H9 (cell line): Measurements from ENCODE around the gene SRM. TPM values are rescaled to one million over a fixed set of nuclear protein-coding genes. Genes with fewer than 3 reads are reported as not detected.

ENCODE experiments used
- DNase-seq: peaks from one replicate; pipeline ENCODE4 v3.0.0-alpha.2; 2017
- H2AFZ ChIP-seq: one replicate; pipeline ENCODE4 v1.6.1; 2013; ENCODE audit warnings: mild to moderate bottlenecking, low read length, control low read depth, moderate library complexity
- H2AK5ac ChIP-seq: 2 replicates; pipeline ENCODE4 v1.6.1; 2013; ENCODE audit warnings: low read length, control low read depth, mixed read lengths; ENCODE audit not compliant: insufficient read length
- H2BK120ac ChIP-seq: one replicate; pipeline ENCODE4 v1.6.1; 2013; ENCODE audit warnings: low read depth, mild to moderate bottlenecking, low read length, control low read depth, inconsistent platforms; ENCODE audit not compliant: poor library complexity, severe bottlenecking
- H2BK12ac ChIP-seq: 2 replicates; pipeline ENCODE4 v1.6.1; 2013; ENCODE audit warnings: low read length, control low read depth, mixed read lengths, low read depth; ENCODE audit not compliant: insufficient read length
- H2BK15ac ChIP-seq: 2 replicates; pipeline ENCODE4 v1.6.1; 2013; ENCODE audit warnings: low read depth, low read length, control low read depth
- H2BK20ac ChIP-seq: one replicate; pipeline ENCODE4 v1.6.1; 2013; ENCODE audit warnings: low read depth, mild to moderate bottlenecking, low read length, control low read depth, inconsistent platforms; ENCODE audit not compliant: poor library complexity, severe bottlenecking
- H2BK5ac ChIP-seq: 2 replicates; pipeline ENCODE4 v1.6.1; 2013; ENCODE audit warnings: low read length, control low read depth, mixed read lengths; ENCODE audit not compliant: insufficient read length
- H3K14ac ChIP-seq: 2 replicates; pipeline ENCODE4 v1.6.1; 2013; ENCODE audit warnings: low read length, control low read depth; ENCODE audit not compliant: insufficient read depth
- H3K18ac ChIP-seq: 2 replicates; pipeline ENCODE4 v1.6.1; 2013; ENCODE audit warnings: low read depth, mild to moderate bottlenecking, mixed read lengths, low read length, control low read depth; ENCODE audit not compliant: insufficient read length
- H3K23ac ChIP-seq: 2 replicates; pipeline ENCODE4 v1.6.1; 2013; ENCODE audit warnings: low read length, control low read depth, mixed read lengths, low read depth; ENCODE audit not compliant: insufficient read length
- H3K23me2 ChIP-seq: 2 replicates; pipeline ENCODE4 v1.6.1; 2013; ENCODE audit warnings: low read depth, mild to moderate bottlenecking, mixed read lengths, low read length, control low read depth; ENCODE audit not compliant: insufficient read length, poor library complexity, severe bottlenecking
- H3K27ac ChIP-seq: 2 replicates; pipeline ENCODE4 v1.5.1; 2013; ENCODE audit warnings: low read length, control low read depth, mixed read lengths, low read depth; ENCODE audit not compliant: insufficient read length
- H3K27me3 ChIP-seq: 2 replicates; pipeline ENCODE4 v1.6.1; 2013; ENCODE audit warnings: low read length, control low read depth, inconsistent platforms; ENCODE audit not compliant: insufficient read depth
- H3K4ac ChIP-seq: 2 replicates; pipeline ENCODE4 v1.6.1; 2013; ENCODE audit warnings: low read depth, mild to moderate bottlenecking, control low read depth, inconsistent platforms, low read length, moderate library complexity
- H3K4me1 ChIP-seq: 2 replicates; pipeline ENCODE4 v1.6.1; 2013; ENCODE audit warnings: low read length, control low read depth, inconsistent platforms; ENCODE audit not compliant: insufficient read depth
- H3K4me2 ChIP-seq: 2 replicates; pipeline ENCODE4 v1.6.1; 2013; ENCODE audit warnings: low read length, control low read depth, mixed read lengths; ENCODE audit not compliant: insufficient read length, insufficient read depth
- H3K56ac ChIP-seq: 2 replicates; pipeline ENCODE4 v1.6.1; 2013; ENCODE audit warnings: low read depth, mild to moderate bottlenecking, mixed read lengths, low read length, control low read depth; ENCODE audit not compliant: insufficient read length
- H3K79me1 ChIP-seq: 2 replicates; pipeline ENCODE4 v1.6.1; 2013; ENCODE audit warnings: low read depth, mild to moderate bottlenecking, moderate library complexity, low read length, control low read depth, inconsistent platforms; ENCODE audit not compliant: insufficient read depth, poor library complexity, severe bottlenecking
- H3K79me2 ChIP-seq: 2 replicates; pipeline ENCODE4 v1.6.1; 2013; ENCODE audit warnings: low read length, control low read depth, inconsistent platforms; ENCODE audit not compliant: insufficient read depth
- H3K9ac ChIP-seq: 2 replicates; pipeline ENCODE4 v1.6.1; 2013; ENCODE audit warnings: low read length, control low read depth, mixed read lengths; ENCODE audit not compliant: insufficient read length; ENCODE audit errors: extremely low read depth
- H3K9me3 ChIP-seq: one replicate; pipeline ENCODE4 v1.6.1; 2013; ENCODE audit warnings: low read depth, low read length, inconsistent platforms; ENCODE audit not compliant: control insufficient read depth
- H3T11ph ChIP-seq: one replicate; pipeline ENCODE4 v1.6.1; 2013; ENCODE audit warnings: mild to moderate bottlenecking, low read length, control low read depth, inconsistent platforms
- H4K20me1 ChIP-seq: one replicate; pipeline ENCODE4 v1.6.1; 2013; ENCODE audit not compliant: control insufficient read depth, insufficient read length, insufficient read depth
- H4K5ac ChIP-seq: 2 replicates; pipeline ENCODE4 v1.6.1; 2013; ENCODE audit warnings: low read depth, mild to moderate bottlenecking, mixed read lengths, low read length, control low read depth; ENCODE audit not compliant: insufficient read length
- H4K8ac ChIP-seq: replicated peaks from 2 replicates; pipeline ENCODE4 v1.6.1; 2013; ENCODE audit warnings: low read length, control low read depth, mixed read lengths, low read depth; ENCODE audit not compliant: insufficient read length
- H4K91ac ChIP-seq: 2 replicates; pipeline ENCODE4 v1.6.1; 2013; ENCODE audit warnings: low read depth, mild to moderate bottlenecking, moderate library complexity, mixed read lengths, low read length, control low read depth; ENCODE audit not compliant: insufficient read length
- H3K27ac Mint-ChIP-seq, 3 experiments: 2 replicates in 2 of 3; 3 replicates in 1 of 3; pipeline ENCODE4 v1.8.0; 2020 to 2021; ENCODE audit warnings: mixed read lengths in 3 of 3, mild to moderate bottlenecking in 1 of 3, moderate library complexity in 1 of 3
- H3K27me3 Mint-ChIP-seq: 2 replicates; pipeline ENCODE4 v1.8.0; 2021; ENCODE audit warnings: low read depth, mild to moderate bottlenecking, moderate library complexity, mixed read lengths
- H3K36me3 Mint-ChIP-seq, 3 experiments: 2 replicates in 2 of 3; 3 replicates in 1 of 3; pipeline ENCODE4 v1.8.0; 2020 to 2021; ENCODE audit warnings: low read depth in 3 of 3, mixed read lengths in 3 of 3; ENCODE audit not compliant: insufficient read depth in 1 of 3
- H3K4me1 Mint-ChIP-seq, 2 experiments: 2 replicates each; pipeline ENCODE4 v1.8.0; 2020; ENCODE audit warnings: mixed read lengths in 2 of 2
- H3K4me3 Mint-ChIP-seq, 2 experiments: 2 replicates in 1 of 2; 3 replicates in 1 of 2; pipeline ENCODE4 v1.8.0; 2020 to 2021; ENCODE audit warnings: mild to moderate bottlenecking in 2 of 2, mixed read lengths in 2 of 2, moderate library complexity in 1 of 2
- H3K9me3 Mint-ChIP-seq, 2 experiments: 2 replicates in 1 of 2; 3 replicates in 1 of 2; pipeline ENCODE4 v1.8.0; 2020; ENCODE audit warnings: mild to moderate bottlenecking in 2 of 2, mixed read lengths in 2 of 2, moderate library complexity in 1 of 2
- CTCF ChIP-seq: fragments of 200-600 bp; sonication (generic); conservative IDR thresholded peaks from 3 replicates; pipeline ENCODE4 v1.8.0; 2021; ENCODE audit warnings: antibody characterized with exemption, mild to moderate bottlenecking
- WGBS: extraction: QIAGEN DNeasy Blood & Tissue Kit; methylation state at CpG from one replicate; pipeline ENCODE4 v1.1.7; 2013; ENCODE audit warnings: missing lambda C conversion rate, low lambda C conversion rate, mixed read lengths; ENCODE audit not compliant: insufficient read length; ENCODE audit errors: extremely low coverage; 5-methylcytosine and 5-hydroxymethylcytosine counted together
- total RNA-seq: library from RNA; stranded (reverse); gene quantifications from 2 replicates; pipeline ENCODE4 v1.2.1, GENCODE V29; 2021

SRM gene
- total RNA-seq, 1 experiment from 2014 or later, result 196 TPM

DNA sequence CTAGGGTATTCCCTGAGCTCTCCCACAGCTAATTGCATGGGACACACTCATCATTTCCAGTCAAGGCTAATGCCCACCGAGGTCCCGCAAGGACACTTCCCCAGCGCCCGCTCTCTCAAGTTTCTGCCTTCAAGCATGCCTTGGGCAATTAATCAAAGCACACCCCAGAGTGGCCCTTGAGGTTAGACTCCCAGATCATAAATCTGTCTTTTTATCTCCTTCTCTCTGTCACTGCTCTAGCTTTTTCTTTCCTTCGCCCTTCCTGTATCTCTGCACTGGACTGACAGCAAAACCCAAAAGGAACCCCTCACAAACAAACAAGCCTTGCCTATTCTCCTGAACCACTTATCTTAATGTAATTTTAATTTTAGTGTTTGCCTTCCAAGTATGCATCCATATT lies 47.8 kb upstream of the SRM start:
- H3K23ac ChIP-seq, result no peak overlapping the region
- no peak overlapping the region for H3K4me2 ChIP-seq
- no peak overlapping the region for H3K27ac ChIP-seq
- no peak overlapping the region for H3T11ph ChIP-seq
- no peak overlapping the region for H2BK15ac ChIP-seq
- no peak for TF ChIP-seq CTCF
- H4K91ac ChIP-seq, result no peak overlapping the region
- H2BK20ac ChIP-seq, result no peak overlapping the region
- H4K5ac ChIP-seq, result no peak overlapping the region
- no peak overlapping the region for H3K4ac ChIP-seq
- no peaks in the 10 kb centered on the region for H3K9me3 Mint-ChIP-seq
- no peak overlapping the region for H2AFZ ChIP-seq
- H3K56ac ChIP-seq, result no peak overlapping the region
- peaks cover 17 to 65% (median 47%) of the 10 kb centered on the region in 3 experiments; a peak in 5 of 7 replicates for H3K36me3 Mint-ChIP-seq
- H2BK5ac ChIP-seq, result no peak overlapping the region
- H2AK5ac ChIP-seq, result no peak overlapping the region
- H4K20me1 ChIP-seq, result peaks cover 1% of the 10 kb centered on the region
- no peaks in the 10 kb centered on the region for H3K27me3 ChIP-seq
- no peak overlapping the region for H4K8ac ChIP-seq
- no peak overlapping the region for H2BK120ac ChIP-seq
- H3K79me1 ChIP-seq, result no peaks in the 10 kb centered on the region
- H3K23me2 ChIP-seq, result no peaks in the 10 kb centered on the region
- H3K27ac Mint-ChIP-seq, result peak overlapping the region in 1 of 3 experiments; percentile 9; a peak in 1 of 7 replicates
- H3K27me3 Mint-ChIP-seq, result no peaks in the 10 kb centered on the region
- no peak for DNase-seq
- no peak overlapping the region for H3K18ac ChIP-seq
- no peak overlapping the region for H3K9ac ChIP-seq
- no peaks in the 10 kb centered on the region for H3K4me1 ChIP-seq
- no CpG with 5 or more reads among the region's 5 CpGs for WGBS
- no peak overlapping the region for H3K4me3 Mint-ChIP-seq
- no peaks in the 10 kb centered on the region for H3K79me2 ChIP-seq
- H2BK12ac ChIP-seq, result no peak overlapping the region
- no peaks in the 10 kb centered on the region for H3K9me3 ChIP-seq
- no peaks in the 10 kb centered on the region for H3K4me1 Mint-ChIP-seq
- H3K14ac ChIP-seq, result no peak overlapping the region
